NCI-H345 treated with DMSO at 0.1 percent for 48 hours (cell line): ENCODE measurements around the gene NUMB.

Source experiments
- DNase-seq: peaks from one replicate; lab custom pipeline; 2025; ENCODE audit not compliant: unreplicated experiment; lab: John Stamatoyannopoulos, UW

Gene NUMB

GRCh38 chr14:73465823-73466532 is 7.6 kb upstream of the NUMB start:
- no peak for DNase-seq

- DNase-seq: no peak
Measured at GRCh38 chr14:73463411-73463810, 5.1 kb upstream of the NUMB start.

DNA sequence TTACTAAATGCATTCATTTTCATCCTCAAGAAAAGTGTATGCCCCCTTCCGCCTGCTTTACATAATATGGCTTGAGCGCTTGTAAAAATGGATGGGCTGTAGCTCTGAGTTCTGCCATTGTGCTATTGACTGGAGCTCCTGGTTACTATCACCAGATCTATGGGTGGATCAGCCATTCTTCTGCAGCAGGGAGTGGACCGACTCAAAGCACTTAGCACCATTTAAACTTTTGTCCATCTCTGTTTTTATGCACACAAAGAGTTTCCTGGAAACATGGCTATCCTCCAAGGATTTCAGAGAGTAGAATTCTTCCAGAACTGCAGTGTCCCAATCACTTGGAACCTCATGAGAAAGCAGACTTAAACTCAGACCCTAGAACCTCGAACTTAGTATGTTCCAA is 4.5 kb upstream of the NUMB start:
- no peak for DNase-seq

- peak; percentile 70 for DNase-seq
Measured at GRCh38 chr14:73462048-73462715, 3.8 kb upstream of the NUMB start.

DNA sequence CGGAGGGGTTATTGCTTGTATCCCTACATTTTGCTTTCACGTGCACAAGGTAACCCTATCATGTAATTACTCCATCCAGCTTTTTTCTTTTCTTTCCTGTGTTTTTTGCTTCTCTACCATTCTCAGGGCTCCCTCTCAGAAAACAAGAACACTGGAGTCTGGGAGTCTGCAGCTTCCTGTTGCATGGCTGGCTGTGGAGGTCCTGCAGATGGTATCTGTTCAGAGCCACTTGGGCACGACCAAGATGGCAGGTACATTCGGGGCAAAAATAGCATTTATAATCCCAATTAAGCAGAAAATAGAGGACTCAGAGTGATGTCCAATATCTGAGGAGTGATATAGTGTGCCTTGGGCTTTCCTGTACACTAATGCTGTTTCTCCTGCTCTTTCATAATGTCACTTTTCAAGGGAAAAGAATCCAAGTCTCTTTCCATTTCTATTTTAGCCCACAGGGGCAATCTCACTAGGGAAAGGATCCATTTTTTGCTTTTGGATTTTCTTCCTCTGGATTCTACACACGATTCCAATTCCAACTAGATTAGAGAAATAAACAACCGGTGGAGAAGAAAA is 3.2 kb upstream of the NUMB start:
- no peak for DNase-seq

- no peak for DNase-seq
Measured at GRCh38 chr14:73460691-73461127, 2.4 kb upstream of the NUMB start.

- no peak for DNase-seq
Measured at GRCh38 chr14:73459959-73460358, 1.6 kb upstream of the NUMB start.

- no peak for DNase-seq
Measured at GRCh38 chr14:73457924-73458182, 493 bp downstream of the NUMB start.

- no peak for DNase-seq
Measured at GRCh38 chr14:73457041-73457923, 1.1 kb downstream of the NUMB start.

- no peak for DNase-seq
Measured at GRCh38 chr14:73455294-73455693, 3.1 kb downstream of the NUMB start.

GRCh38 chr14:73452341-73453186 is 5.8 kb downstream of the NUMB start:
- DNase-seq: no peak

DNA sequence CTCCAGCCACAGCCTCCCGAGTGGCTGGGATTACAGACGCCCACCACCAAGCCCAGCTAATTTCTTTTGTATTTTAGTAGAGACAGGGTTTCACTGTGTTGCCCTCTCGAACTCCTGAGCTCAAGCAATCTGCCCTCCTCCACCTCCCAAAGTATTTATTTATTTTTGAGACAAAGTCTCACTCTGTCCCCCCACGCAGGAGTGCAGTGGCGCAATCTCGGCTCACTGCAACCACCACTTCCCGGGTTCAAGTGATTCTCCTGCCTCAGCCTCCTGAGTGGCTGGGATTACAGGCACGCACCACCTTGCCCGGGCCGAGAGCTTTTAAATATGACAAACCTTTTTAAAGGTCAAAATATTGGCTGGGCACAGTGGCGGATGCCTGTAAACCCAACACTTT is 14.6 kb downstream of the NUMB start:
- no peak for DNase-seq

GRCh38 chr14:73441286-73441685 is 17.1 kb downstream of the NUMB start:
- no peak for DNase-seq

DNA sequence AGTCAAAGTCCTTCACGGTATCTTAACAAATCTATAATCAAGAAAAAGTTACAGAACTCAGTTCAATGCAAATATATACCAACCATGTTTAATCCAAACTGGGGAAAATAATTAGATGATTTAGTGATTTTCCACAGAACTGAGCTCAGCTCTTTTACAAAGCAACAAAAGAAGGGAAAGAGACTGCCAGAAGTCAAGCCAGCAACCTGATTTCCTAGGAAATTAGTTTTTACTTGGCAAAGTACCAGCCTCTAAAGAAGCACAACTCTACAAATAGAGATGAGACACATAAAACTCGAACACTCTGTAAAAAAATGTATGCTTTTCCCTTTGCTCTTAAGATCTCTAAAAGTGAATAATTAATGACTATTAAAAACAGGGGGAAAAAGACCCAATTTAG is 19.4 kb downstream of the NUMB start:
- no peak for DNase-seq

DNA sequence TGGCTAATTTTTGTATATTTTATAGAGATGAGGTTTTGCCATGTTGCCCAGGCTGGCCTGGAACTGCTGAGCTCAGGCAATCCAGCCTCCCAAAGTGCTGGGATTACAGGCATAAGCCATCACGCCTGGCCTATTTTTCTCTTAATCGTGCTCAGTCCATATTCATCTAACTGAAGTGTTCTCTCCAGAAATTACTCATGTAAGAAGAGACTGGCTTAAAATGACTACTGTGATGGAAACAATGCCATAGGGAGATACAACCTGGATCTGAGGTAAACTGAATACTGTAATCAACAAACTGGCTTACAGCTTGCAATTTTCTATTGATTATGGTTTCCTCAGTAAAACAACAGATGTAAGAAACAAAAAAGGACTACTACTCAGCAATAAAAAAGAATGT is 21.1 kb downstream of the NUMB start:
- DNase-seq: no peak

GRCh38 chr14:73432124-73432523 is 26.2 kb downstream of the NUMB start:
- no peak for DNase-seq

DNA sequence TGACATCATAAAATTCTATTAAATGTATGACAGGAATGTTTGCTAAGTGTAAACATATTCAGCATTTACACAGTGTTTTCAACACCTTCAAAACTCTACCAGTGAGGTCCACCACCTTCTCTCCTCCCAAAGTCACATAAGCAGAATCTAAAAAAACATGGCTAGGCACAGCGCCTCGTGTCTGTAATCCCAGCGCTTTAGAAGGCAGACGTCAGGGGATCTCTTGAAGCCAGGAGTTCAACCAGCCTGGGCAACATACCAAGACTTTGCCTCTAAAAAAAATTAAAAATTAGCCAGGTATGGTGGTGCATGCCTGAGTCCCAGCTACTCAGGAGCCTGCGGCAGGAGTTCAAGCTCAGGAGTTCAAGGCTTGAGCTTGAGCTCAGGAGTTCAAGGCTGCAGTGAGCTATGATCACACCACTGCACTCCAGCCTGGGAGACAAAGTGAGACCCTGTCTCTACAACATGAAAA is 30.0 kb downstream of the NUMB start:
- no peak for DNase-seq

GRCh38 chr14:73427516-73428264 is 30.7 kb downstream of the NUMB start:
- no peak for DNase-seq

- DNase-seq: no peak
Measured at GRCh38 chr14:73426877-73427276, 31.5 kb downstream of the NUMB start.

DNA sequence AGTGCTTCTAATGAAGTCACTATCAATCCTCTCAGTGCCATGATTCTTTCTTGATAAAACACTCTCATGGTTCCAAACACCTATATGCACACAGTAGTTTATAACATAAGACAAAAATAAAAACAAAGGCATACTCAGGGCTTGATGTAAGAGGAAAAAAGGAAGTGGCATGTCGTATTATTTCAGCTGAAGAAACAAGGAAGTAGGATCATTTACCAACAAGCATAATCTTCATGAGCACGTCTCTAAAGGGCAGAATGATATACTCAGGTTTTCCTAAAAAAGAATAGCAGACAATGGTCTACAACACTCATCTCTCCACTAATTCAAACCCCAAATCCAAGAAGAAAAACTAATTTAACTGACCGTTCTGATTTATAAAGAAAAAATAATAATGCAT is 33.9 kb downstream of the NUMB start:
- DNase-seq: no peak
